UCSD-AML1 (cell line): ENCODE data around the gene GABRD.

Experiments used
- DNase-seq: peaks from one replicate; lab custom pipeline; 2025; ENCODE audit not compliant: unreplicated experiment; lab: John Stamatoyannopoulos, UW

GABRD gene

DNA sequence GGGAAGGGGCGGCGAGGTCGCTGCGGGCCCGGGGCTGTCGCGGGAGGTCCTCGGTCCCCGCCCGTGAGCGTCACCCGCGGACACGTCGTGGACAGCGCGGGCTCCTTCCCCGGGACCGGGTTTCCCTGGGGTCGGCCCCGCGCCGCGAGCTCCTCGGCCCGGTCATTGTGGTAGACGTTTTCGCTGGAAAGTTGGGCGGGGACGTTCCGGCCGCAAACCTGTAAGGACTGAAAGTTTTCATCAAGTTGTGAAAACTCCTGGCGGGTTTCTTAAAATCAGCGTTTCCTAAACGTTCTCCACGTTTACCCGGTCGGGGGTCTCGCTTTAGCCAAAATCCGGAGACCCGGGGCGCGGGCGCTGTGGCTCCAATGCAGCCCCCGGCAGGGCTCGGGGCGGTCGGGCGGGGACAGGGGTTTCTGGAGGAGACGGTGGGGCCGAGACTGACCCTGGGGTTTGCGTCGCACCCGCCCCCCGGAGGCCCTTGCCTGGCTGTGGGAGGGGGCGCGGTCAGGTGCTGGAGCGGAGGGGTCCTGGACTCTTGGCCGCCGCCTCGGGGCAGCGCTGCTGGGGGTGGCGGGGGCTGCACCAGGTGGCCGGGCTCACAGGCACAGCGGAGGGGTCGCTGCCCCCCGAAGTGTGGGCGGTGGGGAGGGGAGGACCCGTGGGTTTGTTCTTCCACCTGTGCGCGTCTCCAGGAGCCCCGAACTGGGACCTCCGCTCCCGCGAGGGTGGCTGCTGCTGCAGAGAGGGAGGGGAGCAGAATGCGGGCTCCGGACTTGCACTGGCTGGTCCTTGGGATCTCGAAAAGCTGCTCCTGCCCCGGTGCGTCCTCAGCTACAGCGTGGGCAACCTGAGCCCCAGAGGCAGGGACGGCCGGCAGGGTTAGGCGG is 31.9 kb downstream of the GABRD start:
- DNase-seq = no peak

DNA sequence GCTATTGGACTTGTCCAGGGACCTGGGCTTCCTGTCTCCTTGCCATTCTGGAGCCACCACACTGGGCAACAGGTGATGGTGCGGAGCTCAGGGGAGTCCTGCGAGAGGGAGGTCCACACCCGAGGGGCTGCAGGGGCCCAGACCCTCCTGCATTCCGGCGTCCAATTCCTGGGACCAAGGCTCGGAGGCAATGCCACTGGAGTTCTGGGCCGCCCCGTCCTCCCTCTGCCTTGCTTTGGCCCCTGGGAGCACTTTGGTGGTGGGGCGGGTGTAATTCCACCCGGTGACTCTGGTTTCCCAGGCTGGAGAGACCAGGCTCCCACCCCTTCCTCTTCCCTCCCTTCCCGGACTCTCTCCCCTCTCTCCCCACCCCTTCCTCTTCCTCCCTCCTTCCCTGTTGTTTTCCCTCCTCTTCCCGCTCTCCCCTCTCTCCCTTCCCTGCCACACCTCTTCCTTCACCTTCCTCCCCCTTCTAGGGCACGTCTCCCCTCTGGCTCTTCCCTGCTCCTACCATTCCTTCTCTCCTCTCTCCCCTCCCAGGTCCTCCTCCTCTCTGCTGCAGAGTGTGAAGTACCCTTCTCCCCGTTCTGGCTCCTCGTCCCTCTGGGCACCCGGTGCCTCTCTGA is 33.0 kb downstream of the GABRD start:
- no peak for DNase-seq

DNA sequence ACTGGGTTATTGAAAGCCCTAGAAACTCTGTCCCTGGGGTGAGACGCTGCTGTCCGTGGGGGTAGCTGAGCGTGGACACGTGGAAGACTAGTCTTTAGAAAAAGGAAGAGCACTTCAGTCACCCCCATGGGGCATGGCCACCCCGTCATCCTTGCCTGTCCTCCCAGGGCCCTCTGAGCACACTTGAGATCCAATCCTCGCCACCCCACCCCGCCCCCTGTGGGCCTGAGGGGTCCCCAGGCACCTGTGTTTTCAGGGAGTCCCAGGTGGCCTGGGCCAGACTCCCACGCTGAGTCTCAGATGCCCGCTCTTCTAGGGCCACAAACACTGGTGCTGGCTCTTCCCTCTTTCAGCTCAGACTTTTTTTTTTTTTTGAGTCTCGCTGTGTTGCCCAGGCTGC is 33.6 kb downstream of the GABRD start:
- no peak for DNase-seq

GRCh38 chr1:2053217-2053616 is 34.1 kb downstream of the GABRD start:
- DNase-seq = no peak

- DNase-seq = no peak
Measured at GRCh38 chr1:2053784-2054376, 34.7 kb downstream of the GABRD start.

- DNase-seq = no peak
Measured at GRCh38 chr1:2054560-2054959, 35.4 kb downstream of the GABRD start.

GRCh38 chr1:2055911-2056575 is 36.9 kb downstream of the GABRD start:
- no peak for DNase-seq

DNA sequence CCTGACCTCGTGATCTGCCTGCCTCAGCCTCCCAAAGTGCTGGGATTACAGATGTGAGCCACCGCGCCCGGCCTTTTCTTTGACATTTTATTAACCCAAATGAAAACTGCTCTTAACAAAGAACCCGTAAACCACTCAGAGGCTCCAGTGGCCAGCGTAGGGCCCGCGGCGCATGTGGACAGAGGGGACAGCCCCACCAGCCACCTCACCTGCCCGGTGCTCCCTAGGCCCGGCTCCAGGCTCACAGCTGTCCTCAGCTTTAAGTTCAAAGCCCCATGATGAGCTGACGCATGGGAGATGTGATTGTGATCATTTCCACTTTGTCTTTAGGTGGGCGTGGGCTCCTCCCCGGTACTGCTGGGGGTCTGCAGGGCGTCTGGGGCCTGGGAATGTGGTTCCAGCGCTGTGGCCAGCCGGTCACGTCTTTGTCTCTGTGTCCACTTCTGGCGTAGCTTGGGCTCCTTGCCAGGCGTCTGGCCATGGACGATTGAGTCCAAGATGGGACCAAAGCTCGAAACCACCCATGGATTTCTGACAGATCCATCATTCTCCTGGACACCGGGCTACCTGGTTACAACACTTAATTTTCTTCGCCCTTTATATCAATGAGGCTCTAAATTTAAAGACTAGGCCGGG is 37.9 kb downstream of the GABRD start:
- DNase-seq = no peak

DNA sequence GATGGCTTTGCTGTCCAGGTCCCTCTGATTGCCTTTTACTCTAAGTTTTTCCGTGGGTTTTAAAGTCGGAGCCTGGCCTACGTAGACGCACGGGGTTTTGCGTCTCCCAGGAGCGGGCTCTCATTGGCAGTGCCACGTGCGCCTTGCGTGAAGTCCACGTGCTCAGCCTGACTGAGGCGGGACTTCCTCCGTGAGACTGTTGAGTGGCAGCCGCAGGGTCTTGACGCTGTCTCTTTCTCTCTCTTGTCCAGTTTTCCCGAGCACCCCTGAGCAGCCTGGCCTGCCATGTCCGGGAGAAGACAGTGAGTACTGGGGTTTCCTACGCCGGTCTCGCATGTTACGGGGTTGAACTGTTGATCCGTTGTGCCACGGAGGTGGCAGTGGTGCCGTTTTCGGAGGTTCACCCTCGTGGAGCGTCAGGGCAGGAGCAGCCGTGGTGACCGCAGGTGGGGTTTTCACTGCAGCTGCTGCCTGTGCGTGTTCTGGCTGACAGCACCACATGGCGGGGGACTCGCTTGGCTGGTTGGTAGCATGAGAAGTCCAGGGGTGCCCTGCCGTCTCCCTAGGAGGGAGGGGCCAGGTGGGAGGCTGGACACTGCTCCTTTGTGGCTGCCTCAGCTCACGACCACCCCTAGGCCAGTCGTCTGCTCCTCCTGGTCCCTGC is 40.3 kb downstream of the GABRD start:
- DNase-seq = no peak

GRCh38 chr1:2060072-2060471 is 40.9 kb downstream of the GABRD start:
- DNase-seq = no peak

DNA sequence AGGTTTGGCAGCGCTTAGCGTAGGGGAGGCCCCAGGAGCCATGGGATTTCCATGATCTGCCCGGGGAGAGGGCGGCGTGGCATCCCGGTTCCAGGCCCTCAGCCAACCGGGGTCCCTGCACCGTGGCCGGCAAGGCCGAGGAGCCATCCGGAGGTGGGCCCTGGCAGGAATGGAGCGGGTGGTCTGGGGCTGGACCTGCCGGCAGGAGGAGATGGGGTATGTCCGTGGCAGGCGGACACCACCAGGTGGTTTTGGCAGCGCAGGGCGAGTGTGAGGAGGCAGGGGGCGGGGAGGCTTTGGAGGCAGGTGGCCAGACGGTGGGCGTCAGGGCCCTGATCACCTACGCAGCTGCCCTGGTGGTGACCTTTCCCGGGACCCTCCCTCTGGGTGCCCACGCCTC is 41.4 kb downstream of the GABRD start:
- no peak for DNase-seq

DNA sequence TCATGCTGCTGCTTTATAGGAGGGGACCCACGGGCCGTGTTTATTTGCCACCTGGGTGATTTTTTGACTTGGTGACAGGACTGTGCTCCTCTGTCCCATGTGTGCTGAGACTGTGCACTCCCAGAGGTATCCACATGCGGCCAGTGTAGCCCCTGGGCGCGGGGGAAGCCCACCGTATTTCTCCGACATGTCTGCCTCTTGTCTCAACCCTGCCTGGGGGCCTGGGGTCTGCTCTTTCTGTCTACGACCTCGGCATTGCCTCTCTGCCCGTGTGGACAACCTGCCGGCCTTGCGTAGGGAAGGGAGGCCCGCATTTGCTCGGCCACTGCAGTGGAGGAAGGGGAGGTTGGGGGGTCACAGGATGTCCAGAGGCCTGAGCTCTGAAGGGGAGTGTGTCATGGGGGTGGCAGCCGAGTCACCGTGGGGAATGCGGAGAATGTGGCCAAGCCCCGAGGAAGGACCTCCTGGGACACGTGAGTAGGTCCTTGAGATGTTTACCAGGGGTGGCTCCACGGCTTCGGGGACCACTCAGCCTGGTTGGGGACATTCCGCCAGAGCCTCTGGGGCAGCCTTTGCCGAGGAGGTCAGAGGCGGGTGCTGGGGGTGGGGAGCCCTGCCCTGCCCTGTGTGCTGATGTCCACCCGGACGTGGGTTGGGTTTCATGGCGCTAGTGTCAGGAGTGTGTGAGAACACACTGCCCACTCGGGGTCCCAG is 42.1 kb downstream of the GABRD start:
- DNase-seq = no peak

DNA sequence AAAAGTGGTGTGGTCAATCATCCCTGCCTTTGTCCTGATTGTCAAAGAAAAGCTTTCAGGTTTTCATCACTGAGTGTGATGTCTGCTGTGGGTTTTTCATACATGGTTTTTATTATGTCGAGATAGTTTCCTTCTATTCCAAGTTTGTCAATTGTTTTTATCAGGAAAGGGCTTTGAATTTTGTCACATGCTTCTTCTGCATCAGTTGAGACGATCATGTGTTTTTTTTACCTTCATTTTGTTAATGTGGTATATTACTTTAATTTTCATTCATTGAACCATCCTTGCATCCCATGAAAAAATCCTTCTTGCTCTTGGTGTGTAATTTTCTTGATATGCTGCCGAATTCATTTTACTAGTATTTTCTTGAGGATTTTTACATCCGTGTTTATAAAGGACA is 46.6 kb downstream of the GABRD start:
- no peak for DNase-seq

DNA sequence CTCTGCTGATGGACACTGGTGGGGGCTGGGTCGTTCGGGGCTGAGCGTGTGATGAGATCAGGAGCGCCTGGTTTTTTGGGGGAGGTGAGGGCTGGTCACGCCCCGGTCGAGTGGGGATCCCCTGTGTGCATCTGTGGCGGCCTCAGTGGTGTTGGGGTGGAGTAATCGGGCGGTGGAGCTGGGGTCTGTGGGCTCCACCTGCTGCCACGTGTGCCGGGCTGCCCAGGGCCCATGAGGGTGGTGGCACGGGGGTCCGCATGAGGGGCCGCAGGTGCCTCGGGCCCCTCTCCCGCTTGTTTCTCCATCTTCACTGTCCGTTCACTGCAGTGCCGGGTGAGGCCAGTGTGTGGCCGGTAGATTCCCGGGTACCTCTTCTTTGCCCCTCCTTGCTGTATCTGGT is 48.2 kb downstream of the GABRD start:
- no peak for DNase-seq

- no peak for DNase-seq
Measured at GRCh38 chr1:2067981-2068380, 48.8 kb downstream of the GABRD start.

GRCh38 chr1:2068951-2069350 is 49.8 kb downstream of the GABRD start:
- DNase-seq = no peak

DNA sequence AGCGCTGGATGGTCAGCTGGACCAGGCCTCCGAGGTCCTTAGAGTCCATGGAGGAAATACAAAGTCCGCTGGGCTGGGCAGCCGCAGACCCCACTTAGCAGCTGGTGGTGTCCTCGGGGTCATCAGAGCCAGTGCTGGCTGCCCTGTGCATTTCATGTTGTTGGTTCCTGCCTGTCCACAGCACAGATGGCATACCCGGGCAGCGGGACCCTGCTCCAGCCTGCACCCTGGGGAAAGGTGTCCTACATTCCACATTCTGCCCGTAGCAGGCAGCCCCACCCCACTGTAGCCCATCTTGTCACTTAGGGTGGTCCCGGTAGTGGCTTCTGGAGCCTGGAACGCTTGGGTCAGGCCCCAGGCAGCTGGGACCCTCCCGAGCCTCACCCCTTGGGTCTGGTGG is 50.9 kb downstream of the GABRD start:
- no peak for DNase-seq

DNA sequence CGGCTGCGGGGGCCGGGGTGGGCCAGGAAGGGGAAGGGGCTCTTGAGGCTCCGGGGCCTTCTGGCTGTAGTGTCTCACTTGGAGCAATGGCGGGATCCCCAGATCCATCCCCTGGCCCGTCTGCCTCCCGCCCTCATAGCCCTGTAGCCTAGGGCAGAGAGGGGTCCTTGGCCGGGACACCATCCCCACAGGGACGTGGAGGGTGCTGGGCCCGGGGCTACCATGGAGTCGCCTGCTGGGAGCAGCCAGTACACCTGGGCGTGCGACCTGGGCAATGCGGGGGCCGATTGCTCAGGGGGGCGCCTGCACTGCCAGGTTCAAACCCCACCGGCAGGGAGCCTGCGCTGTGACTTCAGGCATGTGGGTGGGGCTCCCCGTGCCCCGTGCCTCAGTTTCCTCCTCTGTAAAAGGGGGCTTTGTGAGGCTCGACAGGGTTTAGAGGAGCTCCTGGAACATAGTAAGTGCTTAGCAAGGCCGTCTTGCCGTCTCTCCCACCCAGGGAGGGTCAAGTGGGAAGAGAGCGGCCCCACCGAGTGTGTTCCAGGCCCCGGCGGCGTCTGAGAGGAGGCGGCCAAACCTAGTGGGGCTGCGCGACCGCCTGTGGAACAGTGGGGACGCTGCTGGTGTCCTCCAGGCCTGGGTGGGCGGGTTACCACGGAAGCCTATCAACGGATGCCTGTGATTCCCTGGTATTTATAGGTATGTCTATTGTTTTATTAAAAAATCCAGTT is 51.8 kb downstream of the GABRD start:
- DNase-seq = no peak

- no peak for DNase-seq
Measured at GRCh38 chr1:2072109-2072806, 53.1 kb downstream of the GABRD start.
